GM12864 (cell line): ENCODE data around the gene MBP.

Experiments
- DNase-seq: peaks from one replicate; pipeline ENCODE4 v3.0.0-alpha.2; 2011; ENCODE audit warnings: low read depth
- H3K4me3 ChIP-seq: 2 replicates; pipeline ENCODE4 v1.5.1; 2011; ENCODE audit warnings: mild to moderate bottlenecking, low read depth, low read length, control low read depth
- TF ChIP-seq, protein P1 (sequence below): IDR thresholded peaks from 2 replicates; pipeline ENCODE4 v1.5.1; 2011; ENCODE audit warnings: low read depth, mild to moderate bottlenecking, moderate library complexity, low read length, control low read depth, inconsistent platforms; ENCODE audit errors: missing control alignments

MBP gene

DNA sequence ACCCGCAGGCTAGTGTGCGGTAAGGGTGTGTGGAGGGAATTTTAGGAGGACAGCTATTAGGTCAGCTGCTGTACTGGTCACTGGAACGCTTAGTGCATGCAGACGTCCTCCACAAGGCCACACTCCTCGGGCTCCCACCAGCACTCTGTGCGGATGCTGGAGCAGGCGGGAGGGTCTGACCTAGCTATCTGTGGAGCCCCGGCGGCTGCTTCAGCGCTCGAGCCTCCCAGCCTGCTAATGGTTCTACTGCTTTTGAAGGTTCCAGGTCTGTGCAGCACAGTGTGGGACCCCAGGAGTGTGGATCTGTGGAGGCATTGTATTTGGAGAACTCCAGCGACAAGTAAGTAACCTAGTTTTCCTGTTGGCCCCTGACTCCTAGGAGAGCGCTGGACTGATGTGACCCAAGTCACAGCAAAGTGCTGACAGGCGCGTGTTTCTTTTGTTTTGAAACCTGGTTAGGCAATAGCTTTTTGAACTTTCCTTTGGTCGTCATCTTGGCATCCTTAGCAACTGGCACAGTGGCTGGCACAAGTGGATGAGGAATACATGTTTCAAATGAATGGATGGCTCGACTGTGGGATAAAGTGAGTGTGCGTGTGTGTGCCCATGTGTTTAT, 196.8 kb downstream of the MBP start:
- TF ChIP-seq, protein P1, sequence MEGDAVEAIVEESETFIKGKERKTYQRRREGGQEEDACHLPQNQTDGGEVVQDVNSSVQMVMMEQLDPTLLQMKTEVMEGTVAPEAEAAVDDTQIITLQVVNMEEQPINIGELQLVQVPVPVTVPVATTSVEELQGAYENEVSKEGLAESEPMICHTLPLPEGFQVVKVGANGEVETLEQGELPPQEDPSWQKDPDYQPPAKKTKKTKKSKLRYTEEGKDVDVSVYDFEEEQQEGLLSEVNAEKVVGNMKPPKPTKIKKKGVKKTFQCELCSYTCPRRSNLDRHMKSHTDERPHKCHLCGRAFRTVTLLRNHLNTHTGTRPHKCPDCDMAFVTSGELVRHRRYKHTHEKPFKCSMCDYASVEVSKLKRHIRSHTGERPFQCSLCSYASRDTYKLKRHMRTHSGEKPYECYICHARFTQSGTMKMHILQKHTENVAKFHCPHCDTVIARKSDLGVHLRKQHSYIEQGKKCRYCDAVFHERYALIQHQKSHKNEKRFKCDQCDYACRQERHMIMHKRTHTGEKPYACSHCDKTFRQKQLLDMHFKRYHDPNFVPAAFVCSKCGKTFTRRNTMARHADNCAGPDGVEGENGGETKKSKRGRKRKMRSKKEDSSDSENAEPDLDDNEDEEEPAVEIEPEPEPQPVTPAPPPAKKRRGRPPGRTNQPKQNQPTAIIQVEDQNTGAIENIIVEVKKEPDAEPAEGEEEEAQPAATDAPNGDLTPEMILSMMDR: no peak
- no peak overlapping the region for H3K4me3 ChIP-seq
- DNase-seq: no peak

DNA sequence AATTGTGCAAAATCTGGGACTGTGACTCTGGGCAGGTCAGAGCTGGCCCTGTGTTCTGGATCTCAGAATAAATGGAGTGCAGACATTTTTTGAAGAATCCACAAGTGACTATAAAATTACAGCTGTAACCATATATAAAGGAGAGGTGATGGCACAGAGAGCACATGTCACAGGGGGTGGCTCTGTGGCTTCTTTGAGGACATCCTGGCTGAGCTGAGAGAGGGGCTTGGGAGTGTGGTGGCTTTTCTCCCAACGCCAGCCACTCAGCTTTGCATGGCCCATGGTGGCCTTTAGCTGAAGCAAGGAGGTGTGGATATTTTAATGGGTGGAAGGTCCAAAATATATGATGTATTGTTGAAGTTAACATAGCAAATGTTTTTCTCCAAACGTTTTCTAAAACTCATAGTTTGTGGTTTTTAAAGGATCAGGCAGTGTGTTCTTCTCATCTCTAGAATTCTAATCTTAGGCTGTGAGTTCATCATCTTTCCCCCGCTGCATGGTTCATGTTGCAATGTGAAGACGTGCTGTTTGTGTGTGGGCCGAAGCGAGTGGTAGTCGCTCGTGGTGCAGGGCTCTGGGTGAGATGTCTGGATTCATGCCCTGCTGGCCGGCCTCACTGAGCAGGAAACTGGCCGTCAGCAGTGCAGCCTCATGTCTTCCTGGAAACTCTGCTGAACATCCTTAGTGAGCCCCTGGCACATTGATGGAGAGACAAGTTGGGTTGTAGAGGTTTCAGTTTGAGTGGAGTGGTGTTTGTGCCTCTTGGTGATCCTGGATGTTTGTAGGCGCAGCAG, 200.4 kb downstream of the MBP start:
- no peak overlapping the region for H3K4me3 ChIP-seq
- DNase-seq: no peak
- TF ChIP-seq, protein P1: no peak

DNA sequence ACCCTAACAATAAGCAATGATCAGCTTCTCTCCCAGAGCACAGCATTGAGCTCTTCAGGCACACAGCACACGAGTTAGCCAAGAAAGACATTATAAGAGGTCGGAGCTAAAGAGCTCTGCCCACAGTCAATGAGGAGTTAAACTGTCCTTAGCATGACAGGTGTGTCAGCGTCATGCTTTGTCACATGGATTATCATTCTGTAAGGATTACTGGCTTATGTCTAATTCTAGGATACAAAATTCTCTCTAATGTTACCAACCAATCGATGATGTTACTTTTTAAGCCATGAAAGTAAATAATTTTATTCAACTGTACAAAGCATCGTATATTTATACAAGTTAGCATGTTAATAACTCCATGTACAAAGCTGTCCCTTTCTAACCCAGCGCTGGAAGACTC, 201.4 kb downstream of the MBP start:
- TF ChIP-seq, protein P1: no peak
- DNase-seq: no peak
- H3K4me3 ChIP-seq: no peak overlapping the region
